PFSK-1 (cell line): ENCODE data around the gene KRT25.

ENCODE experiments used
- SIN3A ChIP-seq: IDR thresholded peaks from 2 replicates; pipeline ENCODE4 v1.6.1; 2012; ENCODE audit warnings: mild to moderate bottlenecking, low read length, moderate library complexity, borderline replicate concordance; ENCODE audit not compliant: insufficient read depth
- TAF1 ChIP-seq: IDR thresholded peaks from 2 replicates; pipeline ENCODE4 v1.6.1; 2012; ENCODE audit warnings: low read length, control low read depth, borderline replicate concordance; ENCODE audit not compliant: insufficient read depth

GRCh38 chr17:40763752-40764151 lies 8.6 kb upstream of the KRT25 start:
- TF ChIP-seq TAF1 = no peak
- no peak for TF ChIP-seq SIN3A
